ENCODE measurements around the gene TCF4.
A peak's percentile ranks its signal among the peaks of the same experiment; 100 is the strongest.

The TCF4 gene

DNA sequence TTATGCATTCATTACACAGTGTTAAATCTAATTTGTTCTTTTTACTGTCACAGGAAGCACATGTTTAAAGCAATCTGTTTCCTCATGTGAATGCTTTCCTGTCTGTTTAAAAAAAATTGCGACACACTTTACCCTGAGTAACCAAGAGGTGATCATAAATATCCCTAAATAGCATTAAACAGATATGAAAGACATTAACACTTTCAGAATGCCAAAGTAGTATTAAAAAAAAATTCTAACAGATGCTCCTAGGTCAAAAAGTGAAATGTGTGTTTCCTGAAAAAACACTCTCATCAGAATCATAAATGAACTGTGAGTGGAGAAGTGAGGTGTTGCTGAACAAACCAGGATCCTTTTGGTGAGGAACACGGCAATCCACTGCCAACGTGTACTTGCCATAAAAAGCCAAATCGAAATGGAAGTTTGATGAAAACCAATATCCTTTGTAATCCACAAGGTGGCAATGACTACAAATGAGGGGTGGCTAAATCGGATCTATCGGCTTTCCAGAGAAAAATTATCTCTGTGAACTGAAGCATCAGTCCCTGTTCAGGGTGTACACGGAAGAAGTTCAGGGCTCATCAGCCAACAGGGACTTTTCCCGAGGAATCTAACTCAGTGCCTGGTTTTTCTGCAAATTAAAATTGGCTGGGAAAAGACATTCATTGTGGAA lies 248.9 kb downstream of the TCF4 start:
- DNase-seq = no peak

DNA sequence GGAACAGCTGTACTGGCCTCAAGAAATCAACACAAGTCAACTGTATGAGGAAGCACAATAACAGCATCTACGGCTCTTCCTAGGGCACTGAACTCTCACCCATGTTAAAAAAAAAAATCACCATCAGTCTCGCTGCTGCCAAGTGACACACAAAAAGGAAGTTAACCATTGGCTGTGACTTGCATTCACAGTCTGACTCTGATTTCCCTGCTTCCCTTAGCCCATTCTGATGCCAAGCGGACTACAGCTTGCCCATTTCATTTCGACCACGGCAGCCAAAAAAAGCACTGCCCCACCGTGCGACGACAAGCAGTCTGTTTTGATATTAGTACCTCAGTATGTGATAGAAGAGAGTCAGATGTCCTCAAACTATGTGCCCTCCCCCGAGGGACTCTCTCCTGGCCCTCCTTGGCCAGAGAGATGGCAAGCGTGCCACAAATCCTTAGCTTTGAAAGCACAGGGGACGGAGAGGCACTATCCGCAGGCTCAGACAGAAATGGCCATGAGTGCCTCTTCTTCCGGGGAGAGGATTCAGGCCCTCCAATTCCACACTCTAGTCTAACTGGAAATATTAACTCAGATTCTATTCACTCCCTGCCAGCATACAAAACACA lies 250.0 kb downstream of the TCF4 start:
- peak; percentile 84 to 94 for DNase-seq

DNA sequence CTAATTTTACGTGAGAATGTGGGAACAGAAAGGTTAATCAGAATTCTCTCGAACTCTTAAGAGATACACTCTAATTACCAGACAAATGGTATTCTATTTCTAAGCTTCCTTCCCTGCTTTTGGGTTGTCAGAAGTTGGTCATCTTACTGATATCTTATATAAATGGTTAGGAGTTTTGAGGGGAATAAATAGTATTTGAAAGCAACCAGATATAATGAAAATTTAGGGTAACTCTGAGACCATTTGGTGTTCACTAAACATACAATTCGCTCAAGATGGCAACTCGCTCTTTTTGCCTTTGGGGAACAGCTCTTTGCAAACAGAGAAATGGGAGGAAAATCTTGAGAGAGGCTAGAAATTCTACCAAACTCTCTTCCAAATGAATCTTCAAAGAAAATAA lies 250.9 kb downstream of the TCF4 start:
- no peak for DNase-seq

DNA sequence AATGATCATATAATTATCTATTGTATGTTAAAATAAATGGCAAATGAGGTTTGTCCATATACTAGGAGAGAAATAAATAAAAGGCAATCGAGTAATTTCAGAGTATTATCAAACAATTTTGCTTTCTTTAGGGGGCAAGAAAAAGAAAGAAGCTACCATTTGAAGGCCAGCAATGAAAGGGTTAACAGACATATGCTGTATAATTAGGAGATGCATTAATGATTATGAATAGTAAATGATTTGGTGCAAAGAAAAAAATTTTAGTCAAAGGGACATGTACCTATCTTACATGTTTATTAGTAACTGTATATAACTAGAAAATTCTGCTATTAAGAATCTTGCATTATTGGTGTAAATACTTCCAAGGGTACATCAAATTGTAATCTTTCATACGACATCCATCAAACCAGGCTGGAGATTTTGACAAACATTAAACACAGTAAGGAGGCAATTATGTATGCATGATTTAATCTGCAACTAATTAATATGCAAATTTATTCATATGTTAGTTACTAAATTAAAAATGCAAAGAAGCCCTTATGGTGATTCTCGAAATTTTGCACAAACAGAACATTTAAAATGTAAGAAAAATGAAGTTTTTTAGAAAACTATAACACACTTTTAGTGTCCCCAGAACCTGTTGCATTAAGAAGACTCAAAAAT lies 251.4 kb downstream of the TCF4 start:
- no peak for DNase-seq

DNA sequence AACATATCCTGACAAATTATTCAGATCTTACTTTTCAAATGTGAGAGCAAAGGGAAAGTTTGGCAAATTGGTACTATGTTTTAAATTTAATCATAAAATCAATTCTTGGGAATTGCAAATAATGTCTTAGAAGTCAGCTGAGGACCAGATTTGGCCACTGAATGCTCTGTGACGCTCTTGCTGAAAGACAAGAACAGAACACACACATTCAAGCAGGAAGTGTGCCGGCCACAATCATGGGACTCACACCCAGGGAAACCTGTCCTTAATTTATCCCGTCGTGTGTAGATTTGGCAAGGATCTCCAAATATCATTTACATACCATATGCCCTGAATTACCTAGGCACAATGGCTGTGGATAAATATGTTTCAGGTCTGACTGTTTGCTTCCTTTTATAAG lies 253.1 kb downstream of the TCF4 start:
- DNase-seq = no peak

DNA sequence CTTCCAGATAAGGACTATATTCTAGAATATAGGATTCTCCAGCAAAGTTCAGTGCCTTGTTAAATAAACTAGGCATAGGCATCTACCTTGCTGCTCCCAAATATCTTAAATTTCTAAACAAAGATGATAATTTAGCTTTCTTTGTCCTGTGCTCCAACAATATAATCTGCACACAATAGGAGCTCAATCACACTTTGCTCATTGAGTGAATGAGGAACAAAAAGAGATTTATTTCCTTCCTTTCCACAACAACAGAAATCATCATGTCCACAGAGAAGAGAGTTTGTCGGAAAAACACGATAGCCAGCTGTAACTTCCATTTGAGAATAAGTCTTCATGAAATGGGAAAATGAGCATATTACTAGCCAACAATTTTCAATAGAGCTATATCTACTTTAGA lies 256.7 kb downstream of the TCF4 start:
- DNase-seq = no peak

DNA sequence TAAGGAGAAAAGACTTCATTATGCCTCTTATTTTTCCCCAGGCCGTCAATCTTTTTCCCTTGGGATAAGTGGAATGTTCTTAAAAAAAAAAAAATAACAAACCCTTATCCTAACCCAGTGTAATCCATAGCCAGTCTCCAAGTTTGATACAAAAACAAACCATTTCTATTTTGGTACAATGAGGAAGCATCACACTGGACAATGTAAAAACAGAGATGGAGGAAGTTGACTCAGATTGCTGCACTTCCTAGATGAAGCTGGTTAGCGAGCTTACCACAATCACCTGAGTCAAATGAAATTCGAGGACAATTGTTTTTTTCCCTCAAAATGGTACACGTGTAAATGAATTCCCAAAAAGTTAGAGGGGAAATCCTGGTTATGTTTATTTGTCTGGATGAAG lies 259.7 kb downstream of the TCF4 start:
- no peak for DNase-seq

DNA sequence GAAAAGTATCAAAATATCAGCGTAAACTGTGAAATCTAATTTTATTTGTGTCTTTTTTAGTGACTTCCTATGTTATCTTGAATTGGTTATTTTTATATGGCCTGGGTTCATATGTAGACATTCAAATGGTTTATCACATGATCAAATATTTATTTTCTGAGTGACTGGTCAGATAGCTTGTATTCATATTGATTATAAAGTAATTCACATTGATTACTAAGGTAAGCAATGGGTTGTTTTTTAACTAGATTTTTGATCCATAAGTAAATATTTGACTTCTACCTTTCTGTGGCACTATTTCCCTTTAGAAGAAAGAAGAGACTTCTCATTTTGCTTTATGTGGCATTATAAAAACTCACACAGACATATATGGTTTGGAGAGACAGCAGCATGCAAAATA lies 260.5 kb downstream of the TCF4 start:
- DNase-seq = no peak

DNA sequence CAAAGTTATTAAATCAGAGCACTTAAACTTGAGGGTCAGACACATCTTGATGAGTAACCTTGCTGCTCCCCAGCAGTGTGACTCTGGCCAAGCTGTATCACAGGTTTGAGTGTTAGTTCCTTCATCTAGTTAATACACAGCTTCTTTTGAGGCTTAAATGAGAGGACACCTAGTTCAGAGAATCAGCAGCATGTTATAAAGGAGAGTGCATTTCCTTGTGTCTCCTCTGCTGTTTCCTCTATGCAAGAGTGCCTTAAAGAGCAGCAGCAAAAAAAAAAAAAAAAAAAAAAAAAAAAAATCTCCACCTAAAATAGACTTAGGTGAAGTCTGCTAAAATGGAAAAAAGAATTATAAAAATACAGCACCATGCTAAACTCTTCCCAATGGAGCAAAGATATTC lies 261.9 kb downstream of the TCF4 start:
- no peak for DNase-seq

DNA sequence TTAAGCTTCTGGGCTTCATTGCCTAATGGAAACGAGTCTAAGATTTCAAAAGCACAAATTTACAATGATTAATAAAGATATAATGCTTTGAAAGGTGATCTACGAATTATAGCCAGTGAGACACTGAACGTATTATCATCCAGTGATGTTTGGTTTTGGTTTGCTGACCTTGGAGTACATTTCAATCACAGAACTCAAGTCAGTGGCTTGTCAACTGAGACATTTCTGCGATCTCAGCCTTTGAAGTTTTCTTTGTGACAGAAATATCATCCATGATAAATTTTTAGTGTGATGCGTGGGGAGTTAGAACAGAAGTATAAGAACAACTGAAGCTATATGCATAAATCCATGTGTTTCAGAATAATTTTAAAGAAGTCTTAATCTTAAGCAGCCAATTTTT lies 263.8 kb downstream of the TCF4 start:
- DNase-seq = no peak

DNA sequence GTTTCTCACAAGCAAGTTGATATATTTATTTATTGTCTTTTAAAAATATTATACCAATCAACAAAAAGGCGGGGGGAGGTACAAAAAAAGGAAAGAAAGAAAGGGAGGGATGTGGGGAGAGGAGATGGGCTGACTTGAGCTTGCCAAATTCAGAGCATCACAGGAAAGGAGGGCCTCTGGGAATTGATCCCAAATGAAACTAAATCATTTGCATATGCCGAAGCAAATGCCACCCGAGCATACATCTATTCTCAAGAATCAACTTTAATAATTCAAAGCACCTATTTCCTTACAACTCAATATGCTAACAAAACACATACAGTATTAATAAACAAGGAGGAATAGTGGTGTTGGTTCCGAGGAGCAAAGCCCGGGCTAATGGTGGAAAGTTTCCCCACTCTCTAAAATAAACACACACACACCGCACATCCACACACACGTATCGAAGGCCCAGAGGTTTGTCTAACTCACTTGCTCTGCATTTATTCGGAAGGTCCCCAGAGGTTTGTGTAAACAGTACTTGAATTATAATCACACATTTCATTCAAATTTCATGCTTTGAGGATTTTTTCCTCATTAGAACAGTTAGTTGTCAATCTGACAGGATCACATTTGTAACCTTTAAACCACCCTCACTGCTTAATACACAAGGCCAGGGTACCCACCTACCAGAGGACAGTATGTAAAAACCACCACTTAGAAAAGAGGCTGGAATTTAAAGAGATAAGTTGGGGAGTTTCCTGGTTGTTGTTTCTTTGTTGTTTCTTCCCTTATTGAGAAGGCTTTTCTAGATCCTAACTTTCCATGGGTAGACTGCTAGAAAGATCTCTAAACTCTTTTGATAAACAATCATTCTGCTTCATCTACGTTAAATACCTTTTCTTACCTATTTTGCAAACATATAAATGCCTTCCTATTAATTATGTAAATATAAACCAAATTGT lies 264.7 kb downstream of the TCF4 start:
- no peak for DNase-seq

DNA sequence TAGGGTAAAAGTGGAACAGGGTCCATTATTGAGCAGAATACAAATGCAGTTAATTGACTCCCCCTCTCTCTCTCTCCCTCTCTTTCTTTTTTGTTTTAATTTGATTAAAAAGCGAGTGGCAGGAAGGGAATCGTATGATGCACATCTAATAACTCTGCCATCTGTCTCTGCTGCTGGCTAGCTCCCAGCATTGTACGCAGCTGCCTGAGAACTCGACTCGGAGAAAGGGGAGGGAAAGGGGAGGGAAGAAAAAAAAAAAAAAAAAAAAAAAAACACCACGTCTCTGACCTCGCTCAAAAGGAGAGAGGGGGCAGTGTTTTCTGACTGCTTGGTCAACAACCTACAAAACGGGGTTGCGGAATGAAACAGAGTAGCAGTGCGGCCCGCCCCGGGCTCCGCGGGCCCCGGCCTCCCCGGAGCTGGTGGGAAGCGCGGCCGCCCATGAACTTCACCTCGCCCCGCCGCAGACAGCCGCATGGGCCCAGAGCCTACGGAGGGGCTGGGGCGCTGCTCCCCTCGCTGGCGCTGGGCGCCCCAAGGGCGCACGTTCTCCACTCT lies 265.7 kb downstream of the TCF4 start:
- peak; percentile 12 to 67 for DNase-seq

DNA sequence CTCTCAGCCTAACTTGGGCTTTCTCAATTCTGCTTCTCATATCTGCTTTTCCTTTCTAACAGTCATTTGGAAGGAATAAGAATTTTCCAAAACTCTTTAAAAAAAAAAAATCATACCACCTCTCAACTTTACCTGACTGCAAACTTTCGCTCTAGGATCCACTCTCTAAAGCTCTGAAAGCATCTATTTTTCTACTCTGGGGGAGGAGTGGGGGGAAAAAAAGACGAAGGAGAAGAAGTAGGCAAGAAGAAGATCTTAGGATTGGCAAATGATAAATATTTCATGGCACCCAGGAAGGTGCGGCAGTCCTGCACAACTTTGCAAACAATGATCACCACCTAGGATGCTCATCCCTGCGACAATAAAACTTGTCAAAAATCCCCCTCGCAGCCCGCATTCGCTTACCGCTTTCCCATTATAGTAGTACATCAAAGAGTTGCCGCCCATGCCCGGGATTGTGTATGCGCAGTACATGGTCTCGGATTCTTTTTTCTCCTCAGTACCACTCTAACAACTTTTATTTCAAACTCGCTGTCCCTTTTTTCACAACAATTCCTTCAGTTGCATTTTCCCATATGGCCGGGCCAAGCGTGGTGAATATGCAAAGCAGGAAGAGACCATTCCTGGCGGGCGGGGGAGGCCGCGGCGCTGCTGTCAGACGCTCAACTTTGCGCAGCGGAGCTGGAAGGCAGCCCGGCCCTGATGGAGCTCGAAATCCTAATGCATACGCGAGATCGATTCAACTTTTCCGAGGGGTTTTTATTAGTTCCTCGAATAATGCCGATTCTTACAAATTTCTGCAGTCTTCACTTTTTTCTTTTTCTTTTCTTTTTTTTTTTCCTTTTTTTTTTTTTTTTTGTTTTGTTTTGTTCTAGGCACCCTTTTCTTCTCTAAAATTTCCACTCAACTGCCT lies 266.5 kb downstream of the TCF4 start:
- DNase-seq = peak; percentile 36 to 83

DNA sequence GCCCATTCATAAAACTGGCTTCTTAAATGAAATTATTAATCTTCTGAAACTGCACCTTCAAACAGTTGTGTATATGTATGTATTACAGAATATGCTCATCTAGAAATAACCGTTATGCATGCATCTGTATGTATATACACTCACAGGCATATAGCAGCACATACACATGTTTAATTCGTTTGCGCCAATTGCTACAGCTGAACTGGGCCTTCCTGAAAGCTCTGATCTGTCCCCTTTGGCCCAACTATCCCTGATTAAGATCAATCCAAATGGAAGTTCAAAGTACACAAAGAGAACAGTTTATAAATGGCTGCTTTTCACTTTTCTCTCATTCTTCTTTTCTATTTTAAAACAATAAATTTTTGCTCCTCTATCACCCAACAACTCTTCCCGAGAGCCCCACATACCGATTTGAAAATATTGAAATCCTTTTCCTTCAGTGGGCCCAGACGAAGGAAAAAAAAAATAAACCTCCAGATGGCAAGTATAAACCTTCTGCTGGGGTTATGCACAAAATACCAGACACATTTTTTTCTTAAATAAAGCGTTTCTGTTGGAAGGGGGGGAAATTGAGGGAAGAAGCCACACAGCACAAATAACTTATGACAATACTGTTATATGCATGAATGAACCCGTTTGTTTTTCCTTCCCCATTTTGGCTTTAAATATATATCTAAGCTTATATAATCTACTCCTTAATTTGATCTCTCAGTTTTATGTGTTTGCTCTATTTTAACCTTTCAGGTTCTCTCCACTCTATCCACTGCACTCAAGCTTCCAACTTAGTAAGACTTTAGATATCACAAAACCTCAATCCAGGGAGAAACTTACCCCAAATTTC lies 267.3 kb downstream of the TCF4 start:
- DNase-seq = no peak

DNA sequence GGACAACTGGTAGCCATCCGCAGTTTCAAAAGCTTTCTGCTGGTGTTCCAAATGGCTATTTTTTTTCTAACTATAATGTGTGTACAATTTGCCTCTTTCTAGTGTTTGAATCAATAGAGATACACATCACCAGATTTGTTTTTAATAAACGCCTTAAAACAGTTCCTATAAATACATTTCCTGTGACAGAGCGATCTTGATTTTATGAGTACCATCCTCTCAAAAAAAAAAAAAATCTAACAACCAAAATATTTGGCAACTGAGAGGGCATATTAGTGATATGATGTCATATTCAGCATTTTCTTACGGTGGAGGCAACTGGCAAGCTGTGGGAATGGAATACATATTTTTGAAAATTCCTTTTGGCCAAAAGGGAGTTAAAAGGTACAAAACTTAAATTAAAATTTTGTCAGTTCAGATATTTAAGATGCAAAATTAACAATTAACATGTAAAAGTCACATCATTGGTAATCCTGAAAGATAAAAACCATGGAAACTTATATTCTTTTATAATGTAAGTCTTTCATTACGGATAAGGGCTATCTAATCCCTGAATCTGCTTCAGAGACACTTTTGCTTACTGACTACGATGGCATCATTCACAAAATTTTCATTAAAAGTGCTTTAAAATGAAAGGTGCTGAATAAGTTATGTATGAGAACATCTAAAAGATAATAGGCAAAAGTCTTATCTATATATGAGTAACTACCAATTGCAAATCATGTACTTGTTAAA lies 268.4 kb downstream of the TCF4 start:
- no peak for DNase-seq

DNA sequence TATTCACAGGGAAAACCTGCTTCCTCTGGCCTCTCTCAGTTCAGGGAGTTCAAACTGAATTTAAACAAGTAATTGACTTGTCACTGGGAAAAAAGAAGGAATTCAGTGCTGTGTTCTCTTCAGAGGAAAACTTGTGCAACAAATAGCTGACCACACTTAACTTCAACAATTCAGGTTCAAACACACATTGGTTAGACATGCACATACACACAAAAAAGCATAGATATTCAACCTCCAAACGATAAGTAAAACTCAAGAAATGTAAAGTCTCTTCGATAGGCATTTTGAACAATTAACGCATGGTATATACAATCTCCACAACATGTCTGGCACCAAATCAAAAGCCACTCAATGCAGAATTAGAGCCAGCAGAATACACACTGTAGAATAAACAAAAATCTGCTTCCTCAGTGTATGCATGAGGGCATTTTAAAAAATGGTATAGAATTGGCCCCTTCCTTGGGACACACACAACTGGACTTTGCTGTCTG lies 269.0 kb downstream of the TCF4 start:
- DNase-seq = no peak

DNA sequence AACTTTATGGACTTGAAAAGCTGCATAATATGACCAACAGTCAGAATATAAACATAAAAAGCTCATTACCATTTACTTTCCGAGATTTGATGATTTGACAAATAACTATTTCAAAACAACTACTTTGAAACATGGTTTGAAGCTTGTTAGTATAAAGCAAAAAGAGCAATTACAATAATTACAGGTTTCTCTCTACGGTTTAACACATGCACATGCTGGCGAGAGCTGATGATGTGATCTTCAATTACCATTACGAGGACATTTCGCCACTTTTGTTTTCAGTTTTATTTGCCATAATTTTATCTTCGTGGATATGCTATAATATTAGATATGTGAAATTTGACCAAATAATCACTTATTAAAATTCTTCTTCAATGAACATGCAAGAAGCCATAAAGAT lies 270.1 kb downstream of the TCF4 start:
- DNase-seq = no peak

DNA sequence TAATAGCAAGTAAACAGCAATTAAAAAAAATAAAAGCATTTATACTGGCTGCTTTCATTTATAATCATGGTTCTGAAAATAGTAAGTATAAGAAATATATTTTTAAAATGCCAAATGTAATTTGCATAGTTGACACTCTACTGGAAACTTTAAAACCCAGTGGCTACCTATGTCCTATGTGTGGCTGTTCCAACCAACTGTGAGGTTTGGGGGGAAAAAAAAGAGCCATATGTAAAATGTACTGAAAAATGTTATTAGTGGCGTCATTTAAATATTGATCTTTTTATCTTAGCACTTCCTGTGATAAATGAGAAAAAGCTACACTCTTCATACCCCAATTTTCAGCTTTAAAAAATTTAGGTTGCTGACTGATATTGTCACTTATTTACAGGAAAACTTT lies 270.7 kb downstream of the TCF4 start:
- DNase-seq = no peak

DNA sequence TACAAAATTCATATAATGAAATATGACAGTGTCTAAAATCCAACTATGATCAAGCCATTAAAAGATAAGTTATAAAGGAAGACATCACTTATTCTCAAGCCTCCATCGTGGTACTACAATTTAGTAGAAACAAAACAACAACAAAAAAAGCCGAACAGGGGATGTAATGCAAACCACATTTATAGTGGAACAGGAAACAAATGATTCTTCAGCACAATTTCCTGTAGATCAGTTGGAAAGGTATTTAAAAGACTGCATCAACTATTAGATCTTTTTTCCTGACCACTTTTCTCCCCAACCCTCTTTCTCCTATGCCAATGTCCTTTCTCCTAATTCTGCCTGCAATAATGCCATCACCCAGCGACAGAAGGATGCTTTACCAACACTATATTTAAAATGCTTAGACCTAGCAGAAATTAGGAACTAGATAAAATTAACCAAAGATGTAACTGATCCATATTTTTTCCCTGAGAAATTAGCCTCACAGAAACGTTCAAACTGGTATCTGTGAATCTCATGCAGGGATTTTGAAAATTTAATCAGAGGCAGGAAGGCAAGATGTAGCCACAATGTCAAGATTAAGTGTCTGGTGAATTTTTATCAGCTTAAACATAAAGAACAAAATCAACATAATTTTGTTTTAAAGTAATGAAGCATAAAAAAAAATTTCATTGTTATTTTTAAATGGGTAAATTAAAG lies 271.4 kb downstream of the TCF4 start:
- no peak for DNase-seq

Data from cerebellar nuclear complex (tissue), 1 donor.